Measurements from ENCODE around the gene CLEC16A. TPM values are rescaled to one million over a fixed set of nuclear protein-coding genes. Genes with fewer than 3 reads are reported as not detected.

Gene CLEC16A
- total RNA-seq, 4 donors from 2014 or later, result 29.5 to 58.8 (median 48.4) TPM

DNA sequence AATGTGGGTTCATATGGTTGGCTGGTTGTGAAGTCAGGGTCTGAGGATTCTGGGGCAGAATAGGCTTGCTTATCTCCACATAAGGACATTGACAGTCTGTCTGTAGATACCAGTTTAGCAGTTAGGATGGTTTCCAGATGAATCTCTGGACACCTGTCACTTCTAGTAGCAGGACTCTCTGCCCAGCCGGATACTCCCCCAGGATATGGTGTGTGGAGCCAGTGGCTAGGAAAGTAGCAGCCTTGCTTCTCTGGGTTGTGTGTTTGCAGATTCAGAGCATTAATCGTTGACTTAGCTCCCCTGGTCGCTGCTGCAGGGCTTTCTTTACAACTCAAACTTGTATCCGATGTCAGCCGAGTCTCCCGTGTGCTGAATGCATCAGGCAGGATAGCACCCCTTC lies 45.2 kb downstream of the CLEC16A start:
- Histone ChIP-seq H3K9me3 (no peaks in the 10 kb centered on the region), H3K36me3 (peaks cover 6% of the 10 kb centered on the region in 2 donors), H3K27me3 (no peaks in the 10 kb centered on the region), H3K4me3 (replicated peaks in 1 of 3) (no peak overlapping the region), H3K4me1 (peaks cover 0 to 6% of the 10 kb centered on the region in 2 donors), H3K27ac (no peak overlapping the region)
- intact Hi-C loops (cut with DNase I), result no loop called here
- DNase-seq, result no peak
- no peak for TF ChIP-seq POLR2A (IDR thresholded peaks at IDR 0.05)
- 78 to 87% methylated on average over 5 to 6 of the region's 6 CpGs for WGBS, 2 donors

DNA sequence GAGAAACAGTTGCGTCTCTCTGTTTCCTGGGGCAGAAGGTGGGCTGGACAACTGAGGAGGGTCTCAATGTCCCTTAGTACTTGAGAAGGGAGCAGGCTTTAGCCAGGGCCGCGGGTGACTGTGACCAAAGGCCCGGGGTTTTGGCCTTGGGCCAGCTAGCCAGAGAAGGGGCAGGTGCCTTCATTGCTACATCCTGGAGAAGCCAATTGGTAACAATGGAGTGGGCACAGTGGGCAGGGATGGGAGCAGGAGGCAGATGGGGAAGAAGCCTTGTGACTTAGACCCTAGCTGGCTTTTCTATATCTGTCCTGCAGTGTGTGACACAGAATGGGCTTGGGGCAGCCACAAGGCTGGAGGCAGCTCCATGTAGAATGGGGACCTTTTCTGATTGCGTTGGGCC lies 46.0 kb downstream of the CLEC16A start:
- no peak for DNase-seq
- Histone ChIP-seq H3K9me3 (no peaks in the 10 kb centered on the region), H3K27ac (no peak overlapping the region), H3K27me3 (no peaks in the 10 kb centered on the region), H3K36me3 (peaks cover 6 to 9% of the 10 kb centered on the region in 2 donors), H3K4me1 (peaks cover 0 to 6% of the 10 kb centered on the region in 2 donors), H3K4me3 (replicated peaks in 1 of 3) (no peak overlapping the region)
- WGBS, 2 donors, result 86 to 89% methylated on average over 5 of the region's 5 CpGs
- intact Hi-C loops (cut with DNase I), result no loop called here
- no peak for TF ChIP-seq POLR2A (IDR thresholded peaks at IDR 0.05)
- TF ChIP-seq, protein P1, sequence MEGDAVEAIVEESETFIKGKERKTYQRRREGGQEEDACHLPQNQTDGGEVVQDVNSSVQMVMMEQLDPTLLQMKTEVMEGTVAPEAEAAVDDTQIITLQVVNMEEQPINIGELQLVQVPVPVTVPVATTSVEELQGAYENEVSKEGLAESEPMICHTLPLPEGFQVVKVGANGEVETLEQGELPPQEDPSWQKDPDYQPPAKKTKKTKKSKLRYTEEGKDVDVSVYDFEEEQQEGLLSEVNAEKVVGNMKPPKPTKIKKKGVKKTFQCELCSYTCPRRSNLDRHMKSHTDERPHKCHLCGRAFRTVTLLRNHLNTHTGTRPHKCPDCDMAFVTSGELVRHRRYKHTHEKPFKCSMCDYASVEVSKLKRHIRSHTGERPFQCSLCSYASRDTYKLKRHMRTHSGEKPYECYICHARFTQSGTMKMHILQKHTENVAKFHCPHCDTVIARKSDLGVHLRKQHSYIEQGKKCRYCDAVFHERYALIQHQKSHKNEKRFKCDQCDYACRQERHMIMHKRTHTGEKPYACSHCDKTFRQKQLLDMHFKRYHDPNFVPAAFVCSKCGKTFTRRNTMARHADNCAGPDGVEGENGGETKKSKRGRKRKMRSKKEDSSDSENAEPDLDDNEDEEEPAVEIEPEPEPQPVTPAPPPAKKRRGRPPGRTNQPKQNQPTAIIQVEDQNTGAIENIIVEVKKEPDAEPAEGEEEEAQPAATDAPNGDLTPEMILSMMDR (IDR thresholded peaks at IDR 0.05), result no peak

DNA sequence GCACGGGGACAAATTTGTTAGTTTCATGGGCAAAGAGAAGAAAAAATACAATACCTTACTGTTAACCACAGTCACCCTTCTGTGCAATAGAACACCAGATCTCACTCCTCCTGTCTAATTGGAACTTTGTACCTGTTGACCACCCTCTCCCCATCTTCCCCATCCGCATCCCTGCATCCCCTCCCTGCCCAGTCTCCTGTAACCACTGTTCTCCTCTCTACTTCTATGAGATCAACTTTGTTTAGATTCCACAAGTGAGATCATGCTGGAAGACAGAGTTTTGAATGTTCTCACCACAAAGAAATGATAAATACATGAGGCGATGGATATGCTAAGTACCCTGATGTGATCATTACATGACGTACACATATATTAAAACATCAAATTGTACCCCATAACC lies 47.7 kb downstream of the CLEC16A start:
- Histone ChIP-seq H3K4me3 (replicated peaks in 1 of 3) (no peak overlapping the region), H3K27me3 (no peaks in the 10 kb centered on the region), H3K9me3 (no peaks in the 10 kb centered on the region), H3K27ac (no peak overlapping the region), H3K4me1 (peaks cover 0 to 6% of the 10 kb centered on the region in 2 donors), H3K36me3 (peaks cover 6 to 17% of the 10 kb centered on the region in 2 donors)
- TF ChIP-seq, protein P1 (IDR thresholded peaks at IDR 0.05), result no peak
- no peak for TF ChIP-seq POLR2A (IDR thresholded peaks at IDR 0.05)
- DNase-seq, result no peak
- intact Hi-C loops (cut with DNase I), result no loop called here
- 85 to 91% methylated on average over 4 of the region's 4 CpGs for WGBS, 2 donors

DNA sequence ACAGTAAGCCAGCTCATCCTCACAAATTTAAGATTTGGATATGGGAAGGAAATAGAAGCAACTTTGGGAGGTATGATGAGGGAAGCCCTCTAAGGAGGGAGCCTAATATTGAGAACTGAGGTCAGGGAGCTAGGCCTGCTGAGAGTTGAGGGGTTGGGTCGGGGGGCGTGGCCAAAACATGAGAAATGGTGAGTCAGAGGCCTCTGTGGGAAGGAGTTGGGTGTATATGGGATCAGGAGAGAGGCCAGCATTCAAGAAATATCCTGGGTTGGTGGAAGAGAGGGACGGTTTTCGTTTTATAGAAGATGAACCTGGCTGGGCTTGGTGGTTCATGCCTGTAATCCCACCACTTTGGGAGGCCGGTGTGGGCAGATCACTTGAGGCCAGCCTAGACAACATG lies 48.4 kb downstream of the CLEC16A start:
- Histone ChIP-seq H3K27ac (no peak overlapping the region), H3K36me3 (peaks cover 6 to 17% of the 10 kb centered on the region in 2 donors)

GRCh38 chr16:10993649-10994048 lies 49.3 kb downstream of the CLEC16A start:
- 81 to 86% methylated on average over 6 of the region's 6 CpGs for WGBS, 2 donors

More for the DNA sequence above, 48.4 kb downstream of the CLEC16A start:
- H3K9me3 ChIP-seq, result no peaks in the 10 kb centered on the region
- no peak overlapping the region for H3K4me3 ChIP-seq (replicated peaks in 1 of 3)
- peaks cover 0 to 6% of the 10 kb centered on the region in 2 donors for H3K4me1 ChIP-seq
- DNase-seq, result no peak
- intact Hi-C loops (cut with DNase I), result no loop called here
- 87 to 95% methylated on average over 5 of the region's 5 CpGs for WGBS, 2 donors
- TF ChIP-seq, protein P1 (IDR thresholded peaks at IDR 0.05), result no peak
- no peak for TF ChIP-seq POLR2A (IDR thresholded peaks at IDR 0.05)
- H3K27me3 ChIP-seq, result no peaks in the 10 kb centered on the region

More at GRCh38 chr16:10993649-10994048, 49.3 kb downstream of the CLEC16A start:
- H3K4me3 ChIP-seq (replicated peaks in 1 of 3), result no peak overlapping the region
- TF ChIP-seq POLR2A (IDR thresholded peaks at IDR 0.05), result no peak
- TF ChIP-seq, protein P1 (IDR thresholded peaks at IDR 0.05), result no peak
- peaks cover 6 to 17% of the 10 kb centered on the region in 2 donors for H3K36me3 ChIP-seq
- no peak for DNase-seq
- H3K4me1 ChIP-seq, result peaks cover 0 to 6% of the 10 kb centered on the region in 2 donors
- no peak overlapping the region for H3K27ac ChIP-seq
- no peaks in the 10 kb centered on the region for H3K27me3 ChIP-seq
- intact Hi-C loops (cut with DNase I), result no loop called here
- no peaks in the 10 kb centered on the region for H3K9me3 ChIP-seq

All from thyroid gland (tissue), 4 donors.